22Rv1 (cell line): ENCODE results near the gene MORN1.

Experiments used
- H3K27ac ChIP-seq: fragments of 450-650 bp; 2 replicates; pipeline ENCODE4 v1.5.1; 2017
- ZFX ChIP-seq: fragments of 450-650 bp; IDR thresholded peaks from 2 replicates; pipeline ENCODE4 v1.6.1; 2017; ENCODE audit warnings: antibody characterized with exemption, borderline replicate concordance
- TF ChIP-seq, protein P1 (sequence below): fragments of 450-650 bp; IDR thresholded peaks from 2 replicates; pipeline ENCODE4 v1.5.1; 2017; ENCODE audit warnings: mild to moderate bottlenecking

The MORN1 gene

DNA sequence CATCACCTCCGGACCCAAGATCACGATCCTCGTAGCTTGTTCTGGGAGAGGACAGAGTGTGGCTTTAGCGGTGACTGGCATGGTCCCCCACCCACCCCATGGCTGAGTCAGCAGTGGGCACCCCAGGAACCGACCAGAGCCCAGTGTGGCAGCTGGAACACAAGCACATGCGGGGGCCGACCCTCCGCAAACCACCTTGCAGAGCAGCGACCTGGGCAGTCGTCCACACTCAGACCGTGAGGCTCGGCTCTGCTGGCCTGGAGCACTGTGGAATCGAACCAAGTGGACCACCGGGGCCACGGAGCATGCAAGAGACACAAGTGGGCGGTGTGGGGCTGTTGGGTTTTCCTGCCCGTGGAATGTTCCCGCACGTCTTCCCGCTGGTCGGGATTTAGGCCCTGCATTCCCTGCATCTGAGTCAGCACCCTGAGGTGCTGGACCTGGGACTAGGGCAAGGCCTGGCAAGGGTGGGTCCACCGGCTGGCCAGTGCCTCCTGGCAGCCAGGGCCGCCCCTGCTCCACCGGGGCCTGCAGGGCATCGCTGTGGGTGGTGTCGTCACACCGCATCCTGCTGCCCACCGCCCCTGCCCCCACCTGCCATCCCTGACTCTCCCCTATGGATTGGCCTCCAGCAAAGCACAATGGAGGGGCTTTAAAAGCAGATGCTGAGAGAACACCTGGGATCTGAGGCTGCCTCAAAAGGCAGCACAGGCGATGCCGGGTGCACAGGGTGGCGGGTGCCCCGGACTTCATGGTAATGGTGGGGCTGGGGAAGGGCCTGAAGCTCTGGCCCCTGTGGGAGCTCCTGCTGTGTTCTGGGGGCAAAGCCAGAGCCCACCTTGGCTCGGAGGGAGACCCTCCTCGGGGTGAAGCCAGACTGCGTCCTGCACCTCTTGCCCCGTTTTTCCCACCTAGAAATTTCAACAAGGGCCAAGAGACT is 18.5 kb downstream of the MORN1 start:
- no peak for TF ChIP-seq ZFX
- TF ChIP-seq, protein P1, sequence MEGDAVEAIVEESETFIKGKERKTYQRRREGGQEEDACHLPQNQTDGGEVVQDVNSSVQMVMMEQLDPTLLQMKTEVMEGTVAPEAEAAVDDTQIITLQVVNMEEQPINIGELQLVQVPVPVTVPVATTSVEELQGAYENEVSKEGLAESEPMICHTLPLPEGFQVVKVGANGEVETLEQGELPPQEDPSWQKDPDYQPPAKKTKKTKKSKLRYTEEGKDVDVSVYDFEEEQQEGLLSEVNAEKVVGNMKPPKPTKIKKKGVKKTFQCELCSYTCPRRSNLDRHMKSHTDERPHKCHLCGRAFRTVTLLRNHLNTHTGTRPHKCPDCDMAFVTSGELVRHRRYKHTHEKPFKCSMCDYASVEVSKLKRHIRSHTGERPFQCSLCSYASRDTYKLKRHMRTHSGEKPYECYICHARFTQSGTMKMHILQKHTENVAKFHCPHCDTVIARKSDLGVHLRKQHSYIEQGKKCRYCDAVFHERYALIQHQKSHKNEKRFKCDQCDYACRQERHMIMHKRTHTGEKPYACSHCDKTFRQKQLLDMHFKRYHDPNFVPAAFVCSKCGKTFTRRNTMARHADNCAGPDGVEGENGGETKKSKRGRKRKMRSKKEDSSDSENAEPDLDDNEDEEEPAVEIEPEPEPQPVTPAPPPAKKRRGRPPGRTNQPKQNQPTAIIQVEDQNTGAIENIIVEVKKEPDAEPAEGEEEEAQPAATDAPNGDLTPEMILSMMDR = no peak
- no peak overlapping the region for H3K27ac ChIP-seq

DNA sequence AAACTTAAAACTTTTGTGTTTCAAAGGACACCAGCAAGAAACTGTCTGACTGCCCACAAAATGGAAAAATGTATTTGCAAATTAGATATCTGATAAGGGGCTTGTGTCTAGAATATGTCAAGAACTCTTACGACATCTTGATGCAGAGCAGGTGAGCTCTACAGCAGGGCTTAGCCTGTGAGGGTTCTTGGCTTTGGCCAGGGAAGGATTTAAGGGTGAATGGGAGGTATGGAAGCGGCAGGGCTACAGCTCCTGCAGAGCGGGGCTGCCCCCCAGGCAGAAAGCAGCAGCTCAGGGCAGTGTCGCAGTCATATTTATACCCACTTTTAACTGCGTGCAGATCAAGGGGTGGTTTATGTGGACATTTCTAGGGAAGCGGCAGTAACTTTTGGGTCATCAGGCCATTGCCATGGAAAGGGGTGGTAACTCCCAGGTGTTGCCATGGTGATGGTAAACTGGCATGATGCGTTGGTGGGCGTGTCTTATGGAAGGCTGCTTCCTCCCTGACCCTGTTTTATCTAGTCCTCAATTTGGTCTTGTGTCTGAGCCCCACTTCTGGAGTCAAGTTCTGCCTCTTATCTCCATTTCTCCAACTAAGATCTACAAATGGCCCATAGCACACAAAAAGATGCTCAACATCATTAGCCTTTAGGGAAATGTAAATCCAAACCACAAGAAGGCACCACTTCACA is 23.2 kb downstream of the MORN1 start:
- TF ChIP-seq, protein P1 = no peak
- no peak for TF ChIP-seq ZFX
- H3K27ac ChIP-seq = no peak overlapping the region

DNA sequence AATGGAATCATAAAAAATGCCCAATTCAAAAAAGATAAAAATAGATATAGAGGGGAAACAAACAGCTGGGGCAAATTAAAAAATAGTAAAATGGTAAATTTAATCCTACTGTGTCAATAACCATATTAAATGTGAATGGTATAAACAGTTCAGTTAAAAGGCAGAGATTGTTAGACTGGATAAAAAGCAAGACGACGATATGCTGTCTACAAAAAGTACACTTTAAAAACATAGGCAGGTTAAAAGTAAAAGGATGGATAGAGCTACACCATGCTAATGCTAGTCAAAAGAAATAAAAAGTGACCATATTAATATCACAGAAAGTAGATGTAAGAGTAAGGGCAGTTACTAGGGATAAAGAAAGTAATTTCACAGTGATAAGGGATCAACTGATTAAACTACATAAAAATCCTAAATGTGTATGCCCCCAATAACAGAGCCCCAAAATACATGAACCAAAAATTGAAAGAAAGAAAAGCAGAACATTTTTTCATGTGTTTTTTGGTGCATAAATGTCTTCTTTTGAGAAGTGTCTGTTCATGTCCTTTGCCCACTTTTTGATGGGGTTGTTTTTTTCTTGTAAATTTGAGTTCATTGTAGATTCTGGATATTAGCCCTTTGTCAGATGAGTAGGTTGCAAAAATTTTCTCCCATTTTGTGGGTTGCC is 27.4 kb downstream of the MORN1 start:
- no peak for TF ChIP-seq ZFX
- TF ChIP-seq, protein P1 = no peak
- no peak overlapping the region for H3K27ac ChIP-seq

DNA sequence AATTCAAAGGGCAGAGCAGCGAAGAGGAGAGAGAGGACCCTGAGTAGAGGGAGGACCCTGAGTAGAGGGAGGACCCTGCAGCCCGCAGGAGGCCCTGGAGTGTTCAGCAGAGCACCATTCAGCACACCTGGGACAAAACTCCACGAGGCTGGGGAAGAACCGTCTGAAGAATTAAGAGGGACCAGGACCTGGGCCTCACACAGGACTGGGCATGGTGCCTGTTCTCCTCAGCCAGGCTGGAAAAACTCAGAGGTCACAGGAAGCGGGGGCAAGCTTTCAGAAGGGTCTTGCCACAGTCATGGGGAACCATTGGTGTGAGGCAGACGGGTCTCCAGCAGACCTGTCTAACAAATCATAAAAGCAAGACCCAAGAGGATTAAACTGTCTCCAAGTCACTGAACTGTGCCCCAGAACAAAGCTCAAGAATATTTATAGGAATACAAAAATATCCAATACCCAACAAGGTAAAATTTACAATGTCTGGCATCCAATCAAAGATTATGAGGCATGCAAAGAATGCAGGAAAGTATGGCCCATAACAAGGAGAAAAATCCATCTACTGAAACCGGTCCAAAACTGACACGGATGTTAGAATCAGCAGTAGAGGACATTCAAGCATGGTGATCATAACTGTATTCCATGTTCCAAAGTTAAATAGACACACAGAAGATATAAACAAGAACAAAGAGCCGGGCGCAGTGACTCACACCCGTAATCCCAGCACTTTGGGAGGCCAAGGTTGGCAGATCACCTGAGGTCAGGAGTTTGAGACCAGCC is 30.6 kb downstream of the MORN1 start:
- H3K27ac ChIP-seq = no peak overlapping the region
- TF ChIP-seq ZFX = no peak

DNA sequence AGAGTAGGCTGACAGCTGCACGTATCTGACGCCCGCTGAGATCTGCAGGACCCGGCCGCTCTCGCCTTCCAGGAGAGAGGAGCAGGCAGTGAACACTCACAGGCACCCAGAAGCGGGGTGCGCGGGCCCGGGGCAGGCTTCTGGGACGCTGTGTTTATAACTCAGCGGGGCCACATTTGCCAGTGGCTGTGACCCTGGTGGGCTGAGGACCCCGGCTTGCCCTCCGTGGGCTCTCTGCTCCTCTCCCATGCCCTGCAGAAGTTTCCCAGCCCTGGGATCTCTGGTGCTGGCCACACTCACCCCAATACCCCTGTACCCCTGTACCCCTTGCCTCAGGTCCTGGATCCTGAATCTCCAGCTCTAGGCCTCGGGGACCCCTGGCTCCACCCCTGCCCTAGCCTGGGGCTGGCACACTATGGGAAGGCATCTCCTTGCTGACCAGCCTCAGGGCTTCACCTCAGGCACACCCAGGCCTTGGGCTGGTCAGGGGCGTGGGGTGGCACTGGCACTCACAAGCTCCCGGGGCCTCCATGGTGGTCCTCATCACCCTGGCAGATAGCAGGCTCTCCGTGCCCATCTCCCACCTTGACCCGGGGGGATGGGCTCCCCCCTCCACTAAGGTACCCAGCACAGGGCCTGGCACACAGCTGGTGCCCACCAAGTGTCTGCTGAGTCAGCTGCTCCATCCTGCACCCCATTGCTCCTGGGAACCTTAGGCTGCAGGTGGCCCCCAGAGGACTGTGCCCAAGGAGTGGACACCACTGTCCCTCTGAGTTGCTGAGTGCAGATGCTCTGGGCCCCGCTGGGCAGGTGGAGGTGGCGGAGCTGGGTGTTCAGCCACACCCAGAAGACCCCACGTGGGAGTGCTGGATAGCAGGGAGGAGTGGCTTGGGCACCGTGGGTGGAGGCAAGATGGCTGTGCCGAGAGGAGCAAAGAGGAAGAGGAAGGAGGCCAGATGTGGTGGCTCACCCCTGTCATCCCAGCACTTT is 32.4 kb downstream of the MORN1 start:
- no peak overlapping the region for H3K27ac ChIP-seq

DNA sequence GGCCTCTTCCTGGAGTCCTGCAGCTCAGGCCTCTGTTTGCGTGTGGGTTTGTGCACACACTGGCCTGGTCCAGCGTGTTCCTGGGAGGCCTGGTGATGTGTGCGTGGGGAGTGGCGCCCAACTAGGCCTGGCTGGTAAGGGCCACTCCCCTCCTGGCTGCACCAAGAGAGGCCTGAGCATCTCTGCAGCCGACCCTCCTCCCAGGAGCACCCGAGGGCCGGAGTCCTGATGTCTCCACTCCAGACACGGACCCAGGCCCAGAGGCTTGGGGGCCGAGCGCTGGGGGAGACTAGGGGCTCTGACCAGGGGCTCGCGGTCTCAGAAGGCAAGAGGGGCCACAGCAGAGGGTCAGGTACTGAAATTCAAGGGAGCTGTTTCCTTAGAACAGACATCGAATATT is 33.3 kb downstream of the MORN1 start:
- no peak overlapping the region for H3K27ac ChIP-seq
- no peak for TF ChIP-seq ZFX
- TF ChIP-seq, protein P1 = no peak

More for the DNA sequence above, 32.4 kb downstream of the MORN1 start:
- TF ChIP-seq ZFX = no peak
- TF ChIP-seq, protein P1 = no peak
